OCI-LY3 (cell line): ENCODE measurements around the gene TXK.

Experiments
- EZH2phosphoT487 ChIP-seq: fragments of 200-600 bp; shearing (Covaris generic); IDR thresholded peaks from 2 replicates; pipeline ENCODE4 v1.6.1; 2018; ENCODE audit warnings: antibody characterized with exemption, mixed run types, low read depth
- TF ChIP-seq, protein P1 (sequence below): fragments of 200-600, 300-600 bp; sonication (generic); IDR thresholded peaks from 2 replicates; pipeline ENCODE4 v1.5.1; 2014; ENCODE audit warnings: antibody characterized with exemption, low read length, low read depth

DNA sequence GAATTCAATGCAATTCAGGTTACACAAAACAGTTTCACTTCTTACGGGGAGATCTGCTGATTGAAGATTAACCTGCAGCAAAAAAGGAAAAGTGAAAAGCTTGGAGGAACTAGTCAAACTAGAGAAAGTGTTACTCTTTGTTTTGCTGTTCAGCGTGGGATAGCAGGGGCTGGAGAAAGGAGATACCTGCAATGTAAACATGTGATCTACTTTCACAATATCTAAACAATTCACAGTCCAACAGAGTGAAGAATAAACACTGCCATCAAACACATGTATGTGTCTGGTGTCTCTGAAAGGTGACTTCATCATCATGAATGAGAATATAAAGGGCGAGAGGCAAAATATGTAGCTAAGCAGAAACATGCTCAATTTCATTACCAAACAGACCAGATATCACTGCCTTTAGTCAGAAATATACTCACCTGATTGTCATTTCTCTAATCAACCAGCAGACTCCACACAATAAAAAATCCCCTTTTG is 91.0 kb downstream of the TXK start:
- TF ChIP-seq, protein P1, sequence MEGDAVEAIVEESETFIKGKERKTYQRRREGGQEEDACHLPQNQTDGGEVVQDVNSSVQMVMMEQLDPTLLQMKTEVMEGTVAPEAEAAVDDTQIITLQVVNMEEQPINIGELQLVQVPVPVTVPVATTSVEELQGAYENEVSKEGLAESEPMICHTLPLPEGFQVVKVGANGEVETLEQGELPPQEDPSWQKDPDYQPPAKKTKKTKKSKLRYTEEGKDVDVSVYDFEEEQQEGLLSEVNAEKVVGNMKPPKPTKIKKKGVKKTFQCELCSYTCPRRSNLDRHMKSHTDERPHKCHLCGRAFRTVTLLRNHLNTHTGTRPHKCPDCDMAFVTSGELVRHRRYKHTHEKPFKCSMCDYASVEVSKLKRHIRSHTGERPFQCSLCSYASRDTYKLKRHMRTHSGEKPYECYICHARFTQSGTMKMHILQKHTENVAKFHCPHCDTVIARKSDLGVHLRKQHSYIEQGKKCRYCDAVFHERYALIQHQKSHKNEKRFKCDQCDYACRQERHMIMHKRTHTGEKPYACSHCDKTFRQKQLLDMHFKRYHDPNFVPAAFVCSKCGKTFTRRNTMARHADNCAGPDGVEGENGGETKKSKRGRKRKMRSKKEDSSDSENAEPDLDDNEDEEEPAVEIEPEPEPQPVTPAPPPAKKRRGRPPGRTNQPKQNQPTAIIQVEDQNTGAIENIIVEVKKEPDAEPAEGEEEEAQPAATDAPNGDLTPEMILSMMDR: no peak
- TF ChIP-seq EZH2phosphoT487: no peak
